Chondrocyte (in vitro differentiated cells): ENCODE data around the gene NRP2. TPM values are rescaled to one million over a fixed set of nuclear protein-coding genes. Genes with fewer than 3 reads are reported as not detected.

Experiments used
- DNase-seq: peaks from one replicate; pipeline ENCODE4 v3.0.0; 2021; ENCODE audit warnings: mixed read lengths, low spot score
- H3K27ac Mint-ChIP-seq: one replicate; pipeline ENCODE4 v1.8.0; 2021; ENCODE audit warnings: mild to moderate bottlenecking, moderate library complexity, mixed read lengths; ENCODE audit not compliant: unreplicated experiment
- H3K27me3 Mint-ChIP-seq: 2 replicates; pipeline ENCODE4 v1.8.0; 2021; ENCODE audit warnings: low read depth, mixed read lengths
- H3K36me3 Mint-ChIP-seq: 2 replicates; pipeline ENCODE4 v1.8.0; 2021; ENCODE audit warnings: low read depth, mixed read lengths
- H3K4me1 Mint-ChIP-seq: 2 replicates; pipeline ENCODE4 v1.8.0; 2021; ENCODE audit warnings: low read depth, mild to moderate bottlenecking, mixed read lengths
- H3K4me3 Mint-ChIP-seq: one replicate; pipeline ENCODE4 v1.8.0; 2021; ENCODE audit warnings: mild to moderate bottlenecking, moderate library complexity, mixed read lengths; ENCODE audit not compliant: unreplicated experiment
- H3K9me3 Mint-ChIP-seq: 2 replicates; pipeline ENCODE4 v1.8.0; 2021; ENCODE audit warnings: low read depth, mixed read lengths
- total RNA-seq: library from RNA; stranded (reverse); gene quantifications from 3 replicates; pipeline ENCODE4 v1.2.1, GENCODE V29; 2021
- TF ChIP-seq, protein P1 (sequence below): fragments of 200-600 bp; sonication (generic); IDR thresholded peaks from 2 replicates; pipeline ENCODE4 v1.5.0; 2021; ENCODE audit warnings: antibody characterized with exemption, mild to moderate bottlenecking, moderate library complexity

NRP2 gene
- total RNA-seq, 1 donor from 2014 or later = 34.5 TPM

DNA sequence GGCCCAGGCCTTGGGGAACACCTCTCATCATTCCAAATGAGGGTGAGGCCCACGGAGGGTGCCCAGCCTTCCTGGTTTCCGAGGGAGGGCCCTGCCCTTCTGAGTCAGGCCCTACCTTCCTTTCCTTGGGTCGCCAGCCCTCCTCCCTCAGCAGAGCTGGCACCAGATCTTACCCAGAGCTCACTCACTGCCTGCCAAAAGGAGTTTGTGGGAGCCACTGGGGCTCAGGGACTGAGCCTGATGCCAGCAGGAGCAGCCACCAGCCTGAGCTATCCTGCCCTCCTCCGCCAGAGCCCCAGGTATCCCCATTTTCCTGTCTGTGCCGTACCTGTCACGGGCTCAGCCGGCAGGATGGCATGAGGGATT lies 64.1 kb downstream of the NRP2 start:
- Mint-ChIP-seq H3K9me3 (no peaks in the 10 kb centered on the region), H3K4me1 (peaks cover 25% of the 10 kb centered on the region), H3K36me3 (peaks cover 26% of the 10 kb centered on the region), H3K27me3 (no peaks in the 10 kb centered on the region), H3K4me3 (no peak overlapping the region), H3K27ac (no peak overlapping the region)
- TF ChIP-seq, protein P1, sequence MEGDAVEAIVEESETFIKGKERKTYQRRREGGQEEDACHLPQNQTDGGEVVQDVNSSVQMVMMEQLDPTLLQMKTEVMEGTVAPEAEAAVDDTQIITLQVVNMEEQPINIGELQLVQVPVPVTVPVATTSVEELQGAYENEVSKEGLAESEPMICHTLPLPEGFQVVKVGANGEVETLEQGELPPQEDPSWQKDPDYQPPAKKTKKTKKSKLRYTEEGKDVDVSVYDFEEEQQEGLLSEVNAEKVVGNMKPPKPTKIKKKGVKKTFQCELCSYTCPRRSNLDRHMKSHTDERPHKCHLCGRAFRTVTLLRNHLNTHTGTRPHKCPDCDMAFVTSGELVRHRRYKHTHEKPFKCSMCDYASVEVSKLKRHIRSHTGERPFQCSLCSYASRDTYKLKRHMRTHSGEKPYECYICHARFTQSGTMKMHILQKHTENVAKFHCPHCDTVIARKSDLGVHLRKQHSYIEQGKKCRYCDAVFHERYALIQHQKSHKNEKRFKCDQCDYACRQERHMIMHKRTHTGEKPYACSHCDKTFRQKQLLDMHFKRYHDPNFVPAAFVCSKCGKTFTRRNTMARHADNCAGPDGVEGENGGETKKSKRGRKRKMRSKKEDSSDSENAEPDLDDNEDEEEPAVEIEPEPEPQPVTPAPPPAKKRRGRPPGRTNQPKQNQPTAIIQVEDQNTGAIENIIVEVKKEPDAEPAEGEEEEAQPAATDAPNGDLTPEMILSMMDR = no peak
- DNase-seq = no peak

DNA sequence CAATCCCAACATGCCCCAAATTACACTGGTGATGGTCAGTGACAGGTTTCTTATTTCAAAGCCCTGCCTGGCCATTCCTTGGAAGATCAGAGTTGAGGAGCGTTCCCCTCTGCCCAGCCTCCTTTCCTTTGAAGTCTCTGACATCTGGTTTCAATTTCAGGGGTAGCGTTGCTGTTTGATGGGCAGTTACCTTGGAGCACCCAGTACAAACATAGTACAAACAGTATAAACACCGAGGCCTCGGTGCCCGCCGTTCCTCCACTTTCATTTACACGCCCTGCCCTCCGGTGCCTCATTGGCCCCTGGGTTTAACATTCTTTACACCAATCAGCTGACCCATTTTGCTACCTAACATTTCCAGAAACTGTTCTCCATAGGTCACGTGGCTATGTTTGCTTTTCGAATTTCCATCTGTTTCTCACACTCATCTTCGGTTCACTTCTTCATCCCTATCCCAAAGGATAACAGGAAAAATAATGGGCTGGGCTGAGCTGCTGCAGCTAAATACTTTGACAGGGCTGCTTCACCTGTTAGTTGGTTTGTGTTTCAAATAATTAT lies 65.6 kb downstream of the NRP2 start:
- H3K4me1 Mint-ChIP-seq = peaks cover 31% of the 10 kb centered on the region

DNA sequence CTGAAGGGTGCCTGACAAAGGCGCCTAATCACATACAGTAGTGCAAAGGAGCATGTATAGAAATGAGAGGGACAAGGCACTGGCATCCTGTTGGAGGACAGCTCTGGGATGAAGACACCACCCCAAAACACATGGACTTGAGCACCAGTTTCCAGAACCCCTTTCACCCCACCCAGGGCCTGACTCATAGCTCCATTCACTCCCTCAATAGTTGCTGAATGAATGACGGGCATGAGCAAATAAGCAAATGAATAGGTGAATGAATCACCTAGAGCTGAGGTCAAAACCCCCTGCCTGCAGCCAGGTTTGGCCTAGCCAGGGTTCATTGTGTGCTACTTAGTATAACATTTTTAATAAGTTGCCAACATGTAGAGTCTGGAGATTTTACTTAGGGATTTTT lies 66.3 kb downstream of the NRP2 start:
- no peak overlapping the region for H3K4me3 Mint-ChIP-seq
- peaks cover 31% of the 10 kb centered on the region for H3K4me1 Mint-ChIP-seq
- DNase-seq = no peak
- no peak overlapping the region for H3K27ac Mint-ChIP-seq
- no peaks in the 10 kb centered on the region for H3K9me3 Mint-ChIP-seq
- H3K36me3 Mint-ChIP-seq = peaks cover 20% of the 10 kb centered on the region
- TF ChIP-seq, protein P1 = no peak
- no peaks in the 10 kb centered on the region for H3K27me3 Mint-ChIP-seq

More for the DNA sequence above, 65.6 kb downstream of the NRP2 start:
- Mint-ChIP-seq H3K27me3 (no peaks in the 10 kb centered on the region), H3K27ac (no peak overlapping the region), H3K36me3 (peaks cover 20% of the 10 kb centered on the region), H3K4me3 (no peak overlapping the region), H3K9me3 (no peaks in the 10 kb centered on the region)
- TF ChIP-seq, protein P1 = no peak
- DNase-seq = no peak

DNA sequence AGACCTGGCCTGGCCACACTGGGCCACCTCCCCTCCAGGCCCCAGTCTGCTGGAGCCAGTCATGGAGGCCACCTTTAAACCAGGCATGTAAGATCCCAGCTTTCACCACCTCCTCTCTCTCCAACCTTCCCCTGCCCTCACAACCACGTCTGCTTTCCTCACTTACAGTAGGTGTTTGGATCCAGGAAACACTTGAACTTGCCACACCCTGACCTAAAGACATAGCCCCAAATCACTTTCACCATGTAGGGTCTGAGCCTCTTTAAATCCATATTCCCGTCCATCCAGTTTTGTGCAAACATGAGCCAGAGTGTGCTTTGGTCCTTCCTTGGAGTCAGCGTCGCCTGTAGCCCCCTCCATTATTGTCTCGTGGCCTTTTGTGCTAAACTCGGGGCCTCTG lies 66.8 kb downstream of the NRP2 start:
- peaks cover 29% of the 10 kb centered on the region for H3K4me1 Mint-ChIP-seq

DNA sequence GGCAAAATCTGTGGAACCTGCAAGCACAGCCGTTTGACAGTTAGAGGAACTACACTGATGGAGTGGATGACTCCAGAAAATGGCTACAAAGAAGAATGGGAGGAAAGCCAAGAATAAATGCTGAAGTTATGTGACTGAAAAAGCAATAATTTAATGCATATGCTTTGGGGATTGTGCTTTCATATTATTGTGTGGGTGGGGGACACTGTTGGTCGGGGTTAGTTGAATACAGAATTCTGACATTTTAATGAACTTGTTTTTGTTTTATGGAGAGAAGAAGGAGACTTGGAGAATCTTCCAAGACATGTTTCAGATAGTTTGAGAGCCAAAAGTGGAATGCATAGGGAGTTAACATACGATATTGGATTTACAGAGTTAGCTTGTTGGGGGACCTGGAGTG lies 68.5 kb downstream of the NRP2 start:
- H3K4me1 Mint-ChIP-seq = peaks cover 38% of the 10 kb centered on the region

More for the DNA sequence above, 66.8 kb downstream of the NRP2 start:
- no peak overlapping the region for H3K27ac Mint-ChIP-seq
- DNase-seq = no peak
- peaks cover 20% of the 10 kb centered on the region for H3K36me3 Mint-ChIP-seq
- no peaks in the 10 kb centered on the region for H3K27me3 Mint-ChIP-seq
- TF ChIP-seq, protein P1 = no peak
- H3K4me3 Mint-ChIP-seq = no peak overlapping the region
- no peaks in the 10 kb centered on the region for H3K9me3 Mint-ChIP-seq

More for the DNA sequence above, 68.5 kb downstream of the NRP2 start:
- Mint-ChIP-seq H3K27ac (no peak overlapping the region), H3K9me3 (no peaks in the 10 kb centered on the region), H3K27me3 (no peaks in the 10 kb centered on the region), H3K36me3 (peaks cover 20% of the 10 kb centered on the region), H3K4me3 (no peak overlapping the region)
- DNase-seq = no peak
- TF ChIP-seq, protein P1 = no peak
